ENCODE measurements around the gene GSTO2.

GSTO2 gene

DNA sequence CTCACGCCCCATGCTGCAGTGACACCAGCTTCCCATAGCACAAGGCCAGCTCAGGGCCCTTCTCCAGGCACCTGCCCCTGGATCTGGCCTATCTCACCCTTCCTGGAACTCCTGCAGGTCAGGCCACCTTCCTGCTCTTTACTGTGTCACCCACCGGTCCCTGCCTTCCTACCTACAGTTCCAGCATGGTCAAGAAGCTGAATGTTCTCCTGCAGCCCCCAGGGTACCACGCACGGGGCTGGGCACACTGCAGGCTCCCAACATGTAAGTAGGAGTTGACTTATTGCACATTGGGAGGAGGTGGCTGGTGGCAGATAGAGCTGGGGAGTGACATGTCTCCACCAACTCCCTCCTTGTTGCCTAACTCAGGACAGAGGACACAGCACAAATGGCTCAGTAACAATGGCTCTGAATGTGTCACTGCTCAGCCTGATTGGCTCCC, 54.8 kb downstream of the GSTO2 start:
- DNase-seq (ENCODE audit: low read depth): peak; percentile 12
- H3K4me3 ChIP-seq (ENCODE audit: control insufficient read depth, low read depth, low read length): no peak overlapping the region
- TF ChIP-seq, protein P1, sequence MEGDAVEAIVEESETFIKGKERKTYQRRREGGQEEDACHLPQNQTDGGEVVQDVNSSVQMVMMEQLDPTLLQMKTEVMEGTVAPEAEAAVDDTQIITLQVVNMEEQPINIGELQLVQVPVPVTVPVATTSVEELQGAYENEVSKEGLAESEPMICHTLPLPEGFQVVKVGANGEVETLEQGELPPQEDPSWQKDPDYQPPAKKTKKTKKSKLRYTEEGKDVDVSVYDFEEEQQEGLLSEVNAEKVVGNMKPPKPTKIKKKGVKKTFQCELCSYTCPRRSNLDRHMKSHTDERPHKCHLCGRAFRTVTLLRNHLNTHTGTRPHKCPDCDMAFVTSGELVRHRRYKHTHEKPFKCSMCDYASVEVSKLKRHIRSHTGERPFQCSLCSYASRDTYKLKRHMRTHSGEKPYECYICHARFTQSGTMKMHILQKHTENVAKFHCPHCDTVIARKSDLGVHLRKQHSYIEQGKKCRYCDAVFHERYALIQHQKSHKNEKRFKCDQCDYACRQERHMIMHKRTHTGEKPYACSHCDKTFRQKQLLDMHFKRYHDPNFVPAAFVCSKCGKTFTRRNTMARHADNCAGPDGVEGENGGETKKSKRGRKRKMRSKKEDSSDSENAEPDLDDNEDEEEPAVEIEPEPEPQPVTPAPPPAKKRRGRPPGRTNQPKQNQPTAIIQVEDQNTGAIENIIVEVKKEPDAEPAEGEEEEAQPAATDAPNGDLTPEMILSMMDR (conservative IDR thresholded peaks at IDR 0.05; ENCODE audit: control insufficient read depth, insufficient read depth, low read depth, low read length): no peak

- no peak overlapping the region for H3K4me3 ChIP-seq (ENCODE audit: control insufficient read depth, low read depth, low read length)
- peak; percentile 9 for DNase-seq (ENCODE audit: low read depth)
- TF ChIP-seq, protein P1 (conservative IDR thresholded peaks at IDR 0.05; ENCODE audit: control insufficient read depth, insufficient read depth, low read depth, low read length): no peak
Measured at GRCh38 chr10:104324221-104324686, 55.3 kb downstream of the GSTO2 start.

DNA sequence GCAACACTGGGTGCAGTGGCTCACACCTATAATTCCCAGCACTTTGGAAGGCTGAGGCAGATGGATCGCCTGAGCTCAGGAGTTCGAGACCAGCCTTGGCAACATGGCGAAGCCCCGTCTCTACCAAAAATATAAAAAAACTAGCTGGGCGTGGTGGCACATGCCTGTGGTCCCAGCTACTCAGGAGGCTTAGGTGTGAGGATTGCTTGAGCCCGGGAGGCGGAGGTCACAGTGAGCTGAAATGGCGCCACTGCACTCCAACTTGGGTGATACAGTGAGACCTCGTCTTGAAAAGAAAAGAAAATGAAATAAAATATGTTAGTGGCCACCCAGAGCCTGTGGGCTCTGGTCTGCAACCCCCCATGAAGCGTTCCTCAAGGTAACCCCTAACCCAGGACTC, 55.9 kb downstream of the GSTO2 start:
- TF ChIP-seq, protein P1 (conservative IDR thresholded peaks at IDR 0.05; ENCODE audit: control insufficient read depth, insufficient read depth, low read depth, low read length): no peak

GRCh38 chr10:104325436-104326435, 56.8 kb downstream of the GSTO2 start:
- peak; percentile 30 for DNase-seq (ENCODE audit: low read depth)
- TF ChIP-seq, protein P1 (conservative IDR thresholded peaks at IDR 0.05; ENCODE audit: control insufficient read depth, insufficient read depth, low read depth, low read length): no peak
- no peak overlapping the region for H3K4me3 ChIP-seq (ENCODE audit: control insufficient read depth, low read depth, low read length)

More for the DNA sequence above, 55.9 kb downstream of the GSTO2 start:
- no peak for DNase-seq (ENCODE audit: low read depth)
- H3K4me3 ChIP-seq (ENCODE audit: control insufficient read depth, low read depth, low read length): no peak overlapping the region

DNA sequence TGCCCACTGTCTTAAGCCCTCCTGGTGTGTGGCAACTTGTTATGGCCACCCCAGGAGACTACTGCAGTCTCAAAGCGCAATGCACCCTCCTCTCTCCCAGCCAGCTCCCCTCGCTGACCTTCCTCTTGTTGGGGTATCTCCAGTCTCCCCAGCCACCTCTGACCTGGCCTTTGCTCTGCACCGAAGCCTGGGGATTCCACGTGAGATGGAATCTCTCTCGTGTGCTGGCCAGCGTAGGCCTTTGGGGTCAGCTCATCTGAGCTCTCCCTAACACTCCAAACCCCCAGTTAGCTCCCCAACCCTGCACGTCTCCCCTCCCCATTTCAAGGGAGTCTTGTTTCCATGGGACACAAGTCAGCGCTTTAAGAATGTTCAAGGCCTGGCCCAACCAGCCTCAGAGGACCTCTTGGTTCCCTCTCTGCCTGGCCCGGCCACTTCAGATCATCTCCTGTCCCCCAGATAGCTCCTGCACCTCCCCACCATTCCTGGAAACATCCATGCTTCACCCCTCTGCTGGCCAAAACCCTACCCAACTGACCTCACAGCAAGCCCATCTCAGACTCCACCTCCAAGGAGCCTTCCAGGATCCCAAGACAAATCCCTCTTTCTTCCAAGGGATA, 58.1 kb downstream of the GSTO2 start:
- TF ChIP-seq, protein P1 (conservative IDR thresholded peaks at IDR 0.05; ENCODE audit: control insufficient read depth, insufficient read depth, low read depth, low read length): no peak
- H3K4me3 ChIP-seq (ENCODE audit: control insufficient read depth, low read depth, low read length): no peak overlapping the region
- no peak for DNase-seq (ENCODE audit: low read depth)

DNA sequence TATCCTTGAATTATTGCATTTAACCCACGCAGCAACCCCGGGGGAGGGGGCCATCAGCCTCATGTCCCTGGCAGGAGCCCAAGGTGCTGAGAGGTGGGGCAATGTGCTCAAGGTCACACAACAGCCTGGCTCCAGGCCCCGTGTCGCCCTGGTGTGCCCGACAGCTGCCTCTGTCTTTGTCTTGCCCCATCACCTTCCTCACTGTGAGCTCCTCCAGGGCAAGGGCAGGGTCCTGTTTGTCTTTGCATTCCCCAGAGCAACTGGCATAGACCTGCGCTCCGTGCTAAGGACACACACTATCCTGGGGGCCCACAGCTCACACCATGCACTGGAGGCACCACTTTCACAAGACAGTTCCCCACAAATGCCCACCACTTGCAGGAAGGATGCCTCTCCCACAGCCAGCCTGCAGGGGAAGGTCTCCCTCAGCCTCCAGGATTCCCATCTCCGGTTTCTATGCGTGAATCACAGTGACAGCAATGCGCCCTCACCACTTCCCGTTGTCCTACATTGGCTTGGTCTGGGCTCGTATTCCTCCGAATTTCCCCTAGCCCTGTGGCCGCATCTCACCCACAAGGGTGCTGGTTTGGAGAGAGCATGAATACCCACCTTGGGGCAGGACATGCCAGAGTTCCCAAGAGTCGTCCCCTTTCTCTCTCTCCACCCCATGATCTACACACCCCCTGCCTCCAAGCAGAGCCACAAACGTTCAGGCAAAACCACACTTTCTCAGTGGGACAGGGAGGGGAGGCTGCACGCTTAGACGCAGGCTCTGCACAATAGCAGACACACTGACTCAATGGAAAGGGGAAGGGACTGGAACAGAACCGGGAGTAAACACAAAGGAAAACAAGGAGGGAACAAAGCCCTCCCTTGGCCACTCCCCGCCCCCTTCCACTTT, 59.0 kb downstream of the GSTO2 start:
- peak; percentile 90 for DNase-seq (ENCODE audit: low read depth)
- TF ChIP-seq, protein P1 (conservative IDR thresholded peaks at IDR 0.05; ENCODE audit: control insufficient read depth, insufficient read depth, low read depth, low read length): peak; percentile 37
- peak overlapping the region; percentile 45 for H3K4me3 ChIP-seq (ENCODE audit: control insufficient read depth, low read depth, low read length)
